ENCODE data around the gene NEDD4.
A peak's percentile ranks its signal among the peaks of the same experiment; 100 is the strongest.
"Not testable (repeated sequence)": the region's sequence is repeated elsewhere in the genome, so short reads cannot be mapped to it uniquely, and the experiment has no call there.

The NEDD4 gene

DNA sequence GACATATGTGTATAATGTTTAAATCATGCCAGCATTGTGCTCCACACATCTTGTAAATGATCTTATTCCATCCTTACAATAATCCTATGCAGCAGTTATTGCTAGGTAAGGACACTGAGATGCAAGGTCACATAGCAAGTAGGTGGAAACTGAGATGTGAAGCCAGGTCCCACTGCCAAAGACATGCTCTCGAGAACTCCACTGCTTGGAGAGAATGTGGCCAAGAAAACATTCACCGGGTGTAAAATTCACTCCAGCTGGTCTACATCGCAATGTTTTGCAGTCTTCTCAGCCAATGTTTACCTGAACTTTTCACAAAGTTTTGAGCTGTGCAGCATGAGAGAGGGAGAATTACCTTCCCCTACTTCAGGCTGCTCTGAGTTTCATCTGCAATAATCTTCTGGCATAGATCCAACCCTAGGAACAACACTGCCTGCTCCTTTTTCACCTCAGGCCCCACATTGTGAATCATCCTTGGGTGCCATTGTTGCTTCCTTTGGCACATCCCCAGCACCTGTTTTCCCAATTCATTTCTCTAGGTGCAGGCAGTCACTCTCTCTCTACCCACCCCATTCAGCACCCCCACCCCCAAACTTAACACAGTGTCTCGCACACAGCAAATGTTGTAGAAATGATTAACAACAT, 197.0 kb downstream of the NEDD4 start:
- ChIA-PET POLR2A (no interaction called here), CTCF (interaction anchor here (0.8 kb wide), 1 partner anchor 50 kb away, joined by 3 read pairs; no protein-coding TSS in a partner anchor)
- TF ChIP-seq, protein P1, sequence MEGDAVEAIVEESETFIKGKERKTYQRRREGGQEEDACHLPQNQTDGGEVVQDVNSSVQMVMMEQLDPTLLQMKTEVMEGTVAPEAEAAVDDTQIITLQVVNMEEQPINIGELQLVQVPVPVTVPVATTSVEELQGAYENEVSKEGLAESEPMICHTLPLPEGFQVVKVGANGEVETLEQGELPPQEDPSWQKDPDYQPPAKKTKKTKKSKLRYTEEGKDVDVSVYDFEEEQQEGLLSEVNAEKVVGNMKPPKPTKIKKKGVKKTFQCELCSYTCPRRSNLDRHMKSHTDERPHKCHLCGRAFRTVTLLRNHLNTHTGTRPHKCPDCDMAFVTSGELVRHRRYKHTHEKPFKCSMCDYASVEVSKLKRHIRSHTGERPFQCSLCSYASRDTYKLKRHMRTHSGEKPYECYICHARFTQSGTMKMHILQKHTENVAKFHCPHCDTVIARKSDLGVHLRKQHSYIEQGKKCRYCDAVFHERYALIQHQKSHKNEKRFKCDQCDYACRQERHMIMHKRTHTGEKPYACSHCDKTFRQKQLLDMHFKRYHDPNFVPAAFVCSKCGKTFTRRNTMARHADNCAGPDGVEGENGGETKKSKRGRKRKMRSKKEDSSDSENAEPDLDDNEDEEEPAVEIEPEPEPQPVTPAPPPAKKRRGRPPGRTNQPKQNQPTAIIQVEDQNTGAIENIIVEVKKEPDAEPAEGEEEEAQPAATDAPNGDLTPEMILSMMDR (IDR thresholded peaks at IDR 0.05; ENCODE audit: insufficient read depth, low read length, missing control alignments): no peak
- H3K4me3 ChIP-seq (ENCODE audit: low read depth, low read length): no peak overlapping the region
- DNase-seq (ENCODE audit: low read depth, low spot score): no peak

DNA sequence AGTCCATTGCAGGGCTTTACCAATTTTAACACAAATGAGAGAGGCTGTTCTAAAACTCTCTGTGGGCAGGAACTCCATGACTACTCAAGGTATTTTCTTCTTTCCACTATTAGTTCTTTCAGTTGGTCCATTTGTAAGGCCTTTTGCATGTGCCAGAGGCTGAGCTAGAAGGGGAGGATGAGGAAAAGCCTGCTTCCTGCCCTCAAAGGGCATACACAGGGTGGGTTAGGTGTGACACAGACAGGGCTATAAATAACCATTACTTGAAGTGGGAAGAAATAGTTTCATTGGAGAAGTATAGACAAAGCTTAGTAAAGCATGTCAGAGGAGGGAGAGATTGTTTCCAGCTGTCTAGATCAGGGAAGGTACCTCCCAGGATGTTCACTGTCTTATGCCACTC, 198.4 kb downstream of the NEDD4 start:
- CTCF ChIA-PET: interaction anchor here (0.6 kb wide), 1 partner anchor 38 kb away, joined by 3 read pairs; no protein-coding TSS in a partner anchor
- no peak overlapping the region for H3K4me3 ChIP-seq (ENCODE audit: low read depth, low read length)
- POLR2A ChIA-PET: no interaction called here
- DNase-seq (ENCODE audit: low read depth, low spot score): no peak
- TF ChIP-seq, protein P1 (IDR thresholded peaks at IDR 0.05; ENCODE audit: insufficient read depth, low read length, missing control alignments): no peak

DNA sequence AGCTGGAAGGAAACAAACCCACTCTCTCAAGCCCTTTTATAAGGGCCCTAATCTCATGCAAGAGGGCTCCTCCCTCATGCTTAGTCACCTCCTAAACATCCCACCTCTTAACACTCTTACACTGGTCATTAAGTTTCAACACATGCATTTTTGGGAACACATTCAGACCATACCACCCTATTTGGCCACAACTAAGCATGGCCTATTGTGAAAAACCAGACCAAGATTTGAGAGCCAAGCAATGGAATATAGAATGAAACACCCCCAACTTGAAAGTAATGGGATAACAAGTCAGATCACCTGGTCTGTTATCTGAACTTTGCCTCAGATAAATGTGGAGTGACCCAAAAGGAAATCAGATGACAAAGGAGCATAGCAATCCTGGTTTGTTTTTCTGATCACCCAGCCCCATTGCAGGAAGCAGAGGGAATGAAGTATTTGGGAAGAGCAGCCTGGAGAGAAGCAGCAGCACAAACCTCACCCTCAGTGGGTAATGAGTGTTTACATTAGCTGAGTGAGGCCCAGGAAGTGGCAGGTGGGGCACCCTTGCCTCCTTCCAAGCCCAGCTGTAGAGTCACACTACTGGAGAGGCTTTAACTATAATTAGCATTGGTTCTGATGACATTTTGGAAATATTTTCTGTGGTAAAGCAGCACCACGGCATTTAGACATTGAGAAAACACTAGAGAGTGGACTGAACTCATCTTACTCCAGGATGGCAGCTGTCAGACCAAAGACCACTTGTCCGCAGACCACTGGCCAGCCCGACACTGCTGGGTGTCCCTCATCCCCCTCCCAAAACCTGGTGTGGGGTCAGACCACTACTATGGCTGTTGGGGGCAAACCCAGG, 201.6 kb downstream of the NEDD4 start:
- TF ChIP-seq, protein P1 (IDR thresholded peaks at IDR 0.05; ENCODE audit: insufficient read depth, low read length, missing control alignments): no peak
- POLR2A ChIA-PET: no interaction called here
- DNase-seq (ENCODE audit: low read depth, low spot score): peak; percentile 42
- CTCF ChIA-PET: interaction anchor here (1.1 to 1.7 kb wide), 2 partner anchors 17 to 24 kb away, joined by 3 to 7 read pairs; no protein-coding TSS in a partner anchor
- no peak overlapping the region for H3K4me3 ChIP-seq (ENCODE audit: low read depth, low read length)

DNA sequence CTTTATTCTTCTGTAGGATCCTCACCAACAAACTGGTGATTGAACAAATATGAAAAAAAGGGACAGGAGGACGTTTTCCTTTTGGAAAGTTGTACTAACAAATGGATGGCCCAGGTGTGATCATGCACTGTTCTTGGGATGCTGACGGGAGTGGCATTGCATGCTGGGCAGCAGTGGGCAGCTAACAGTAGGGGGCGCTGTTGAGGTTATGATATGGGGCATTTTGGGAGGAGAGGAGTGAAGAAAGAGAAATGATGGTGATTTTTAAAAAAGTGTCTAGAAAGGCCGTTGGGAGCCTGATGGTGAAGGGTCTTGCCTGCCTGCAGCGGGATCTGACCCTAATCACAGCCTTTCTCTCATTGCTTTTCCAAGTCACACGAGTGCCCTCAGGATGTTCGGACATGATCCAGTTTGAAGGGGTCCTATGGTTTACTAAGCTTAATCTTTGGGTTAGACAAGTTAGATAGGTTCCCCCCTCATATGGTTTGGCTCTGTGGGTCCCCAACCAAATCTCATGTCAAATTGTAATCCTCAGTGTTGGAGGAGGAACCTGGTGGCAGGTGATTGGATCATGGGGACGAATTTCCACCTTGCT, 204.2 kb downstream of the NEDD4 start:
- TF ChIP-seq, protein P1 (IDR thresholded peaks at IDR 0.05; ENCODE audit: insufficient read depth, low read length, missing control alignments): peak; percentile 42
- ChIA-PET POLR2A (no interaction called here), CTCF (interaction anchor here (0.9 to 3.1 kb wide), 8 partner anchors 13 to 105 kb away, joined by 3 to 22 read pairs (median 4); no protein-coding TSS in a partner anchor)
- no peak overlapping the region for H3K4me3 ChIP-seq (ENCODE audit: low read depth, low read length)
- no peak for DNase-seq (ENCODE audit: low read depth, low spot score)

DNA sequence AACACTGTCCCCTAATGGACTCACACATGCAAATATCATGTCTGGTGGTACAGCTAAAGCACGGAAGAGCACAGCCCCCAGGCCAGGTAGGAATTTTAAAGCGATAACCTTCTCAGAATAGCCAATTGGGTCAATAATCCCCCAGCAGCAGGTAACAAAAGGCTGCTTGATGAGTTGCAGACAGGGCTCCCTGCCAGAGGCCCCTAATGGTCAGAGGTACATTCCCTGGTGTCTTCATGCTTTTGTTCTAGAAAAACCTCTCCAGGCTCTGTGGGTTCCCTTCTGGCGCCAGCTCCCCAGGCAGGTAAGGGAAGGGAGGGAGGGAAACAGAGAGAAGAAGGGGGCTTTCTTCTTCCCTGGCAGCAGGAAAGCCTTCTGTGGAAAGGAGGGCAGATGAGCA, 207.1 kb downstream of the NEDD4 start:
- POLR2A ChIA-PET: no interaction called here
- TF ChIP-seq, protein P1 (IDR thresholded peaks at IDR 0.05; ENCODE audit: insufficient read depth, low read length, missing control alignments): no peak
- no peak overlapping the region for H3K4me3 ChIP-seq (ENCODE audit: low read depth, low read length)
- DNase-seq (ENCODE audit: low read depth, low spot score): no peak
- CTCF ChIA-PET: interaction anchor here (1.0 to 5.9 kb wide), 2 partner anchors 12 to 50 kb away, joined by 4 to 31 read pairs; no protein-coding TSS in a partner anchor

DNA sequence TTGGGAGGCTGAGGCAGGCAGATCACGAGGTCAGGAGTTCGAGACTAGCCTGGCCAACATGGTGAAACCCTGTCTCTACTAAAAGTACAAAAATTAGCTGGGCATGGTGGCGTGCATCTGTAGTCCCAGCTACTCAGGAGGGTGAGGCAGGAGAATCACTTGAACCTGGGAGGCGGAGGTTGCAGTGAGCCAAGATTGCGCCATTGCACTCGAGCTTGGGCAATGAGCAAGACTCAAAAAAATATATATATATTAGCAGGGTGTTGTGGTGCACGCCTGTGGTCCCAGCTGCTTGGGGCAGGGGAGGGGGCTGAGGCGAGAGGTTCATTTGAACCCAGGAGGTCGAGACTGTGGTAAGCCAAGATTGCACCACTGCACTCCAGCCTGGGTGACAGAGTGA, 207.8 kb downstream of the NEDD4 start:
- H3K4me3 ChIP-seq (ENCODE audit: low read depth, low read length); POLR2A ChIA-PET; DNase-seq (ENCODE audit: low read depth, low spot score): not testable (repeated sequence)
- CTCF ChIA-PET: interaction anchor here (1.0 to 5.9 kb wide), 2 partner anchors 11 to 49 kb away, joined by 4 to 31 read pairs; no protein-coding TSS in a partner anchor
